ENCODE results near the gene GADD45A.

GADD45A gene

GRCh38 chr1:67686267-67687197 lies 1.5 kb downstream of the GADD45A start:
- Histone ChIP-seq H3K36me3 (ENCODE audit: insufficient read depth, low read length) (peaks cover 25% of the 10 kb centered on the region), H3K4me1 (ENCODE audit: insufficient read depth, low read length) (peaks cover 38% of the 10 kb centered on the region), H3K9me3 (ENCODE audit: low read length) (no peaks in the 10 kb centered on the region), H3K4me3 (ENCODE audit: low read length) (peak overlapping the region; percentile 94), H3K27me3 (ENCODE audit: insufficient read depth, low read length) (no peaks in the 10 kb centered on the region), H2AFZ (ENCODE audit: low read depth, low read length) (peak overlapping the region; percentile 60)

GRCh38 chr1:67687198-67687545 lies 2.2 kb downstream of the GADD45A start:
- Histone ChIP-seq H3K27me3 (ENCODE audit: insufficient read depth, low read length) (no peaks in the 10 kb centered on the region), H2AFZ (ENCODE audit: low read depth, low read length) (no peak overlapping the region), H3K36me3 (ENCODE audit: insufficient read depth, low read length) (peaks cover 25% of the 10 kb centered on the region), H3K9me3 (ENCODE audit: low read length) (no peaks in the 10 kb centered on the region), H3K4me3 (ENCODE audit: low read length) (peak overlapping the region; percentile 94), H3K4me1 (ENCODE audit: insufficient read depth, low read length) (peaks cover 38% of the 10 kb centered on the region)

DNA sequence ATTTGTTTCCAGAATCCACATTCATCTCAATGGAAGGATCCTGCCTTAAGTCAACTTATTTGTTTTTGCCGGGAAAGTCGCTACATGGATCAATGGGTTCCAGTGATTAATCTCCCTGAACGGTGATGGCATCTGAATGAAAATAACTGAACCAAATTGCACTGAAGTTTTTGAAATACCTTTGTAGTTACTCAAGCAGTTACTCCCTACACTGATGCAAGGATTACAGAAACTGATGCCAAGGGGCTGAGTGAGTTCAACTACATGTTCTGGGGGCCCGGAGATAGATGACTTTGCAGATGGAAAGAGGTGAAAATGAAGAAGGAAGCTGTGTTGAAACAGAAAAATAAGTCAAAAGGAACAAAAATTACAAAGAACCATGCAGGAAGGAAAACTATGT lies 2.6 kb downstream of the GADD45A start:
- Histone ChIP-seq H3K4me3 (ENCODE audit: low read length) (peak overlapping the region; percentile 94), H3K36me3 (ENCODE audit: insufficient read depth, low read length) (peaks cover 25% of the 10 kb centered on the region), H3K9me3 (ENCODE audit: low read length) (no peaks in the 10 kb centered on the region), H3K4me1 (ENCODE audit: insufficient read depth, low read length) (peaks cover 38% of the 10 kb centered on the region), H2AFZ (ENCODE audit: low read depth, low read length) (no peak overlapping the region), H3K27me3 (ENCODE audit: insufficient read depth, low read length) (no peaks in the 10 kb centered on the region)

DNA sequence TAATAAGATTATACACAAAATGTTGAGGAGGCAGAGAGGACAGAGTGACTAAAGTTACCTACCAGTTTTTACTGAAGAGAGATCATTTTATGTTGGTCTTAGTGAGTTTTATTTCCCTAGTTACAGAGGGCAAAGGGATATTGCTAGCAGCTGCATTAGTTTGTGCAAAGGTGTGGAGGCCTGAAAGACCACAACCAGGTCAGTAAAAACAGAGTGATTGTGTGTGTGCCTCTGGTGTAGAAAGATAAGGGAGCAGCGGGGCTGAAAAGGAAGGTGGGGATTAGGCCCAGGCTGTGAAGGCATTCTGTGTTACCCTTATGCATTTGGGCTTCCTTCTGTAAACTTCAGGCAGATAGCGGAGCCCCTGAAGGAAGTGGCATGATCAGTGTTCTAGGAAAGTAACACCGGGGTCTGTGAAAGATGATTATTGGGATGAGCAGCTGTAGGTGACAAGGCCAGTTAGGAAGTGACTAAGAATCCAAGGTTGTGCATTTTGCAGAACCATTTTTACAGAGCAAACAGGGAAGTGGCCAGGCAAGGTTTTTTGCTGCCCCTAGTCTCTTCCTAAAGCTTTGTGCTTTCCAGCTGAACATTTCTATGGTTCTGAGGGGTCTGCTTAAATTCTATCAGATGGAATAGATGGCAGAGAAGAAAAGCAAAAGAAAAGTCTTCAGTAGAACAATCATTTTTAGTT lies 3.7 kb downstream of the GADD45A start:
- H3K9me3 ChIP-seq (ENCODE audit: low read length) = no peaks in the 10 kb centered on the region

DNA sequence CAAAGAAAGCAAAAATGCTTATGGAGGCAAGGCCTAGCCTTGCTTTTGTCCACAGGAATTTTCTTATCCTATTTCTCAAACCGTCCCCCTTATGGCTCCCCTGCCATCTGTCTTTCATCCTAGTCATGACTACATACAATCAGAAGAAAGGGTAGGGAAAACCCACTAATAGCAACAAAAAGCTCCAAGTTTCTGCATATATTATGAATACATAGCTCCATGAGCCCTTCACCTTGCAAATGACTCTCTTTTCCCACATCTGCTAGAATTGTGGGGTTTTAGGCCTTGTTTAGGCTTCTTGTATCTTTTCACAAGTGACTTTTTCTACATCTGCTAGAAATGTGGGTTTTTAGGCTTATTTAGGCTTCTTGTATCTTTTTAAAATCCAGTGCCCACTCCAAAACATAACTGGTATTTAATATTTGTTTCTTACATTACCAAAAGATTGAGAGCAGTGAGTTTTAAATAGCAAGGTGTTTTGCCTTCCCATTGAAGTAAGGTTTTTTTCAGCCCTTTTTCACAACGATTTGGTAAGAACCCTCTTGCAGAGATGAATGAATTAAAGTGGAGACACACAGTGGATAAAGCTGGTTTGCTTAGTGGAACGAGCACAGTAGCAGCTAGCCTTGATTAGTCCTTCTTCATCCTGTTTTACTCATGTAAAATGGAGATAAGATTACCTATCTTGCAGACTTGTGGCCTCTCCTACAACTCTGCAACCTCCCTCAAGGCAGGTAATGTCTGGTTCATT lies 4.4 kb downstream of the GADD45A start:
- no peak overlapping the region for H2AFZ ChIP-seq (ENCODE audit: low read depth, low read length)
- H3K27me3 ChIP-seq (ENCODE audit: insufficient read depth, low read length) = no peaks in the 10 kb centered on the region
- H3K4me3 ChIP-seq (ENCODE audit: low read length) = no peak overlapping the region
- H3K36me3 ChIP-seq (ENCODE audit: insufficient read depth, low read length) = peaks cover 25% of the 10 kb centered on the region
- H3K4me1 ChIP-seq (ENCODE audit: insufficient read depth, low read length) = peaks cover 32% of the 10 kb centered on the region
- no peaks in the 10 kb centered on the region for H3K9me3 ChIP-seq (ENCODE audit: low read length)

More for the DNA sequence above, 3.7 kb downstream of the GADD45A start:
- no peak overlapping the region for H3K4me3 ChIP-seq (ENCODE audit: low read length)
- H3K27me3 ChIP-seq (ENCODE audit: insufficient read depth, low read length) = no peaks in the 10 kb centered on the region
- H3K4me1 ChIP-seq (ENCODE audit: insufficient read depth, low read length) = peaks cover 38% of the 10 kb centered on the region
- H3K36me3 ChIP-seq (ENCODE audit: insufficient read depth, low read length) = peaks cover 25% of the 10 kb centered on the region
- H2AFZ ChIP-seq (ENCODE audit: low read depth, low read length) = no peak overlapping the region

- Histone ChIP-seq H3K36me3 (ENCODE audit: insufficient read depth, low read length) (peaks cover 25% of the 10 kb centered on the region), H3K4me1 (ENCODE audit: insufficient read depth, low read length) (peaks cover 29% of the 10 kb centered on the region), H3K4me3 (ENCODE audit: low read length) (no peak overlapping the region), H3K27me3 (ENCODE audit: insufficient read depth, low read length) (no peaks in the 10 kb centered on the region), H2AFZ (ENCODE audit: low read depth, low read length) (no peak overlapping the region), H3K9me3 (ENCODE audit: low read length) (no peaks in the 10 kb centered on the region)
Measured at GRCh38 chr1:67690018-67690363, 5.0 kb downstream of the GADD45A start.

DNA sequence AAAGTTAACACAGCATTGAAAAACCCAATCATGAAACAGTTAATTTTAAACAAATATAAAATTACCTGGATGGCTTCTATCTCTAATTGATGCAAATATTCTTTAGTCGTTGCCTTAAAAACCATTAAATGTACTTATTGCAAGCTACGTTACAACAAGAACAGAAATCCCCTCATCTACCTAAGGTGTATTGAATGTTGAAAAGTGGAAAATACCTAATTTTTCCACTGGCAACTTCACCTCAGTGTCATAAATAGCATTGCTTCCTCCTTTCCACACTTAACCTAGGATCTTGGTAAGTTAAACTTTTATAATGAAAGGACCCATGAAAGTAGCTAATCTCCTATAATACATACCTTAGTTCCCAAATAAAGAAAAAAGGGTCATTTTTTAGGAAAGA lies 5.4 kb downstream of the GADD45A start:
- H3K4me3 ChIP-seq (ENCODE audit: low read length) = no peak overlapping the region
- H3K27me3 ChIP-seq (ENCODE audit: insufficient read depth, low read length) = no peaks in the 10 kb centered on the region
- H2AFZ ChIP-seq (ENCODE audit: low read depth, low read length) = no peak overlapping the region
- peaks cover 25% of the 10 kb centered on the region for H3K36me3 ChIP-seq (ENCODE audit: insufficient read depth, low read length)
- H3K9me3 ChIP-seq (ENCODE audit: low read length) = no peaks in the 10 kb centered on the region
- H3K4me1 ChIP-seq (ENCODE audit: insufficient read depth, low read length) = peaks cover 29% of the 10 kb centered on the region

GRCh38 chr1:67691712-67692111 lies 6.7 kb downstream of the GADD45A start:
- no peaks in the 10 kb centered on the region for H3K27me3 ChIP-seq (ENCODE audit: insufficient read depth, low read length)
- peaks cover 25% of the 10 kb centered on the region for H3K36me3 ChIP-seq (ENCODE audit: insufficient read depth, low read length)
- H3K4me3 ChIP-seq (ENCODE audit: low read length) = no peak overlapping the region

GRCh38 chr1:67695963-67696362 lies 11.0 kb downstream of the GADD45A start:
- no peaks in the 10 kb centered on the region for H3K36me3 ChIP-seq (ENCODE audit: insufficient read depth, low read length)
- no peaks in the 10 kb centered on the region for H3K27me3 ChIP-seq (ENCODE audit: insufficient read depth, low read length)
- H3K4me3 ChIP-seq (ENCODE audit: low read length) = no peak overlapping the region
- H3K9me3 ChIP-seq (ENCODE audit: low read length) = no peaks in the 10 kb centered on the region
- H2AFZ ChIP-seq (ENCODE audit: low read depth, low read length) = no peak overlapping the region
- H3K4me1 ChIP-seq (ENCODE audit: insufficient read depth, low read length) = no peaks in the 10 kb centered on the region

More at GRCh38 chr1:67691712-67692111, 6.7 kb downstream of the GADD45A start:
- H2AFZ ChIP-seq (ENCODE audit: low read depth, low read length) = no peak overlapping the region
- peaks cover 29% of the 10 kb centered on the region for H3K4me1 ChIP-seq (ENCODE audit: insufficient read depth, low read length)
- H3K9me3 ChIP-seq (ENCODE audit: low read length) = no peaks in the 10 kb centered on the region

DNA sequence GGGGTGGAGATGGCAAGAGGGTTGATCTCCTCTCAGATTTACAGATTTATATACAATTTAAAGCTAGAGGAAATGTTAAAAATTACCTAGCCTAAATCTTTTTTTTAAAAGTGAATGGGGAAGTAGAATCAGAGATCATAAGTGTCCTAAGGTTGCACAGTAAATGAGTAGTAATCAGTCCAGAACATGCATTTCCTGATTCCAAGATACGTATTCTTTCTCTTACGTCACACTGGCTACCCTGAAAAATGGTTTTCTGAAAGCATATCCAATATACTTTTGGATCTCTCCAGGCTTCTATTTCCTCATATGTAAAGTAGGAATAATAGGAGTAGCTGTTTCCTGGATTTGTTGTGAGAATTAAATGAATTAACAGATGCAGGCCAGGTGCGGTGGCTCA lies 11.7 kb downstream of the GADD45A start:
- Histone ChIP-seq H3K4me3 (ENCODE audit: low read length) (no peak overlapping the region), H3K27me3 (ENCODE audit: insufficient read depth, low read length) (no peaks in the 10 kb centered on the region), H2AFZ (ENCODE audit: low read depth, low read length) (no peak overlapping the region), H3K36me3 (ENCODE audit: insufficient read depth, low read length) (no peaks in the 10 kb centered on the region), H3K9me3 (ENCODE audit: low read length) (no peaks in the 10 kb centered on the region), H3K4me1 (ENCODE audit: insufficient read depth, low read length) (no peaks in the 10 kb centered on the region)

DNA sequence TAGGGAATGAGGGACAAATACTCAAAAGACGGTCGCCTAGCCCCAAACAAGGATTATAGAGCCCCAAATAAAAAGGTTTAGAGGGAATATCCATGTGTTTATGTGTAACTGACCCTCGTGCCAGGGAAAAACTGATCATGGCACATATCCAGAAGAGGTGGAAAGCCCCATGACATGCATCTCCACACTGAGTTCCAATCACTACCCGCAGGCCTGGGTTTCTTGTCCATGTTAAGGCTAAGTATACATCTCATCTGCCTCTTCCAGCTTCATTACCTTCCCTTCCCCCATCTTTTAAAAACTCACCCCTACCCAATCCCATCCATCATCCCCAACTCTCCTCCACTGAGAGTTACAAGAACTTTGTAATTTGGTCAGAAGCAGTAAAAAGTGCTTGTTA lies 15.2 kb downstream of the GADD45A start:
- H3K4me1 ChIP-seq (ENCODE audit: insufficient read depth, low read length) = no peaks in the 10 kb centered on the region
- H3K36me3 ChIP-seq (ENCODE audit: insufficient read depth, low read length) = no peaks in the 10 kb centered on the region
- no peak overlapping the region for H2AFZ ChIP-seq (ENCODE audit: low read depth, low read length)
- H3K4me3 ChIP-seq (ENCODE audit: low read length) = no peak overlapping the region
- H3K27me3 ChIP-seq (ENCODE audit: insufficient read depth, low read length) = no peaks in the 10 kb centered on the region
- no peaks in the 10 kb centered on the region for H3K9me3 ChIP-seq (ENCODE audit: low read length)

- no peaks in the 10 kb centered on the region for H3K36me3 ChIP-seq (ENCODE audit: insufficient read depth, low read length)
- no peak overlapping the region for H3K4me3 ChIP-seq (ENCODE audit: low read length)
- no peaks in the 10 kb centered on the region for H3K9me3 ChIP-seq (ENCODE audit: low read length)
- H3K4me1 ChIP-seq (ENCODE audit: insufficient read depth, low read length) = no peaks in the 10 kb centered on the region
- H2AFZ ChIP-seq (ENCODE audit: low read depth, low read length) = no peak overlapping the region
- no peaks in the 10 kb centered on the region for H3K27me3 ChIP-seq (ENCODE audit: insufficient read depth, low read length)
Measured at GRCh38 chr1:67700692-67701410, 15.8 kb downstream of the GADD45A start.

Data from neuron (in vitro differentiated cells).